RWPE1 (cell line): ENCODE data around the gene MAS1L.

Experiments used
- CTCF ChIA-PET: fragments of 350-600 bp; sonication (Branson Sonifier 250); formaldehyde crosslinking; extraction: SDS; loops from one replicate; lab custom pipeline; 2021; lab: Yijun Ruan, JAX
- POLR2A ChIA-PET: fragments of 400-600 bp; formaldehyde crosslinking; extraction: SDS; loops from one replicate; lab custom pipeline; 2020; ENCODE audit warnings: antibody characterized with exemption; ENCODE audit not compliant: low non-redundant PET; lab: Yijun Ruan, JAX
- DNase-seq: peaks from one replicate; pipeline ENCODE4 v3.0.0; 2012; ENCODE audit warnings: low spot score
- H3K27ac ChIP-seq: fragments of 450-650 bp; 2 replicates; pipeline ENCODE4 v1.5.1; 2017
- TF ChIP-seq, protein P1 (sequence below): fragments of 450-650 bp; conservative IDR thresholded peaks from 2 replicates; pipeline ENCODE4 v1.5.1; 2017; ENCODE audit warnings: low read depth, mild to moderate bottlenecking

The MAS1L gene

DNA sequence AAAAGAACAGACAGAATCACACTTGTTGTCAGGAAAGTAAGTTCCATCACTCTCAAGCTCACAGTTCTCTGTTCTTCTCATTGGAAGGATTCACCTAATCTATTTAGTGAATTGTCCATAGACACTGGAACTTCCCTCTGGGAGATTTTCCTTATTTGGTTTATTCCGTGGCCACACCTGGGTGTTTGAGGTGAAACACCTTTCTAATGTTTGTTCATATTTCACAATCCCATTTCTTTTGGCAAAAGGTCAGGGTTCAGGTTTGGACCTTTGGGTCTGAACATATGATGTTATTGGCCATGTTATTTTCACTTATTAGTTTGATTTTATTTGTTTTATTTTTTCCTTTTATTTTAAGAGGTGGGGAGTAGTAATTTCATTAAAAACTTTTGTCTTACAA is 4.0 kb downstream of the MAS1L start:
- no peak overlapping the region for H3K27ac ChIP-seq
- POLR2A ChIA-PET = no interaction called here
- no peak for DNase-seq
- TF ChIP-seq, protein P1, sequence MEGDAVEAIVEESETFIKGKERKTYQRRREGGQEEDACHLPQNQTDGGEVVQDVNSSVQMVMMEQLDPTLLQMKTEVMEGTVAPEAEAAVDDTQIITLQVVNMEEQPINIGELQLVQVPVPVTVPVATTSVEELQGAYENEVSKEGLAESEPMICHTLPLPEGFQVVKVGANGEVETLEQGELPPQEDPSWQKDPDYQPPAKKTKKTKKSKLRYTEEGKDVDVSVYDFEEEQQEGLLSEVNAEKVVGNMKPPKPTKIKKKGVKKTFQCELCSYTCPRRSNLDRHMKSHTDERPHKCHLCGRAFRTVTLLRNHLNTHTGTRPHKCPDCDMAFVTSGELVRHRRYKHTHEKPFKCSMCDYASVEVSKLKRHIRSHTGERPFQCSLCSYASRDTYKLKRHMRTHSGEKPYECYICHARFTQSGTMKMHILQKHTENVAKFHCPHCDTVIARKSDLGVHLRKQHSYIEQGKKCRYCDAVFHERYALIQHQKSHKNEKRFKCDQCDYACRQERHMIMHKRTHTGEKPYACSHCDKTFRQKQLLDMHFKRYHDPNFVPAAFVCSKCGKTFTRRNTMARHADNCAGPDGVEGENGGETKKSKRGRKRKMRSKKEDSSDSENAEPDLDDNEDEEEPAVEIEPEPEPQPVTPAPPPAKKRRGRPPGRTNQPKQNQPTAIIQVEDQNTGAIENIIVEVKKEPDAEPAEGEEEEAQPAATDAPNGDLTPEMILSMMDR = no peak
- CTCF ChIA-PET = no interaction called here

DNA sequence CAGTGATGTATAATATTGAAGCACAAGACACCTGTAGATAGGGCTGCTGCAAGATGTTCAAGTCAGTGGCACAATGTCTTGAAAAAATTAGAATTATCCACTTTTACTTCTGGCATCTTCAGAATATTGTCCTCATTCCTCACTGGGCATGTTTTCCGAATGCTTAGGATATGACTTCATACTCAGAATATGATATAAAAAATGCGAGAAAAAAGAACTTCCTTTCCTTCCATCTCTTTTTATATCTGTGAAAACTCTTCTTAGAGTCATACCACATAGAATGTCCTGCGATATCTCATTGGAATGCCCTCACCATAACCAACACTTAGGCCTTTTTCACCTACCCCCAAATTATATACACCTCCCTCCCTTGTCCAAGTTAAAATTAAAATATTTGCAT is 4.6 kb downstream of the MAS1L start:
- no peak for DNase-seq
- no peak overlapping the region for H3K27ac ChIP-seq
- POLR2A ChIA-PET = no interaction called here
- CTCF ChIA-PET = no interaction called here
- TF ChIP-seq, protein P1 = no peak

DNA sequence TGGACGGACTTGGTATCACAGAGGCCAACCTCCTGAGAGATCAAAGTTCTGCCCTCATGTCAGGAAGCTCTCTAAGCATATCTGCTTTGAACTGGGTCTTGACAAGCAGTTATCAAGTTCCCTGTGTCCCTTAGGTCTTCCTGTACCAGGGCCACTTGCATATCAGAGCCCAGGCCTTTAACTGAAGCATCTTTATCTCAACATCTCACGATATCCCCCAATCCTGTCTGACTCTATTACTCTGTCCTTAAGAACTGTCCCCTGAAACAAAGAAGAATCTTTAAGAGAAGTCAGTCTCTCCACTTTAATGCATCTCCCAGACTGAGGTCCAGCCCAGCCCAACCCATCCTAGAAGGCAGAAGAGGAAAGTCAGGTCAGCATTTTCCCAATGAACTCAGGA is 8.2 kb downstream of the MAS1L start:
- DNase-seq = no peak
- CTCF ChIA-PET = no interaction called here
- H3K27ac ChIP-seq = no peak overlapping the region
- TF ChIP-seq, protein P1 = no peak
- POLR2A ChIA-PET = no interaction called here

DNA sequence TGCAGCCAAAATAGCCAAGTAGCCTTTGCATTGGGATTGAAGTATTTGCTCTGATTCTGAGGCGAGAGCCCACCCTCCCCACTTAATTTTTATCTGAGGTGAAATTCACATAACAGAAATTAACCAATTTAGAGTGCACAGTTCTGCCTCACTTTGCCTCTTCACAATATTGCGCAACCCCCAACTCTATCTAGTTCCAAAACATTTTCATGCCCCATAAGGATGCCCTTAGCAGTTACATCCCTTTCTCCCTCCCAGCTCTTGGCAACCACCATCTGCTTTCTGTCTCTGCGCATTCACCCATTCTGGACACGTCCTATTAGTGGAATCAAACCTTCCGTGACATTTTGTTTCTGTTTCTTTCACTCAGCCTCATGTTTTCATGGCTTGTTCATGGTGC is 9.0 kb downstream of the MAS1L start:
- no peak for DNase-seq
- TF ChIP-seq, protein P1 = no peak
- no peak overlapping the region for H3K27ac ChIP-seq
- ChIA-PET POLR2A (no interaction called here), CTCF (no interaction called here)

DNA sequence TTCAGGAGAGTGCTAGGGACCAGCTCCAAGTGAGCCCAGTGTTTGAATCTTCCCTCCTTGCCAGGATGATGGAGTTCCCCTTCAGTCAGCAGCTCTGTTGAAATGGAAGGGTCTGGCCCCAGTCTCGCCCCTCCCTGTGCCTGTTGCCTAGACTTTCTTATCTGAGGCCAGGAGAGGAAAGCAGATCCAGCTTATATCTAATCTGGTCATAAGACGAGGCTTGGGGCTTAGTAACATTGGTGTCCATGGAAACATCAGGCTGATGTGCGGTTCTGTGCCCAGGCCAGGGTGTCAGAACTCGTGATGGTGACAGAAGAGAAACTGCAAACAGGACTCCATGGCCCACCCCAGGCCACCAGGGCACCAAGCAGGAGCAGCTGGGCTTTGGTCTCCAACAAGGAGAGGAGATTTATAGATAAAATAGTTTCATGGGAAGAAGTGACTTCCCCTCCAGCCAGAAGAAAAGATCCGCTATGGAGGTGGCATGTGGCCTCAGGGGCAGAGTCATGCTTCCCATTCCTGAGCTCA is 9.8 kb downstream of the MAS1L start:
- TF ChIP-seq, protein P1 = no peak
- ChIA-PET CTCF (no interaction called here), POLR2A (no interaction called here)
- DNase-seq = no peak
- H3K27ac ChIP-seq = no peak overlapping the region

DNA sequence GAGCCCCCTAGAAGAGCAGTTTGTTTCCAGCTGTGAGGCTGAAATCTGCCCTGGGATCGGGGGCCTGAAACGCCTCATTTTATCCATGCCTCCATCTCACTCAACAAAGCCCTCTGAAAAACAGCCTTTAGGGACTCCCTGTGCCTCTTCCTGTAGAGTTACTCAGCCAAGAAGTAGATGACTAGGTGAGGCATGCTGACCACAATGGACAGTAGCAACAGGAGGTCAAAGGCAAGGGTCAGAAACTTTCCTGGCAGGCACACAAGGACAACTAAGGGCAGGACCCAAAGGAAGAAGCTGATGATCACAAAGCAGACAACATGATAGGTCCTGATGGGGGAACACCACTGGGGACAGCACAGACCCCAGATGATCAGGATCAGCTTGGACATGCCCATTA is 12.8 kb downstream of the MAS1L start:
- CTCF ChIA-PET = no interaction called here

More for the DNA sequence above, 12.8 kb downstream of the MAS1L start:
- TF ChIP-seq, protein P1 = no peak
- H3K27ac ChIP-seq = no peak overlapping the region
- POLR2A ChIA-PET = no interaction called here
- no peak for DNase-seq
